Mammary epithelial cell (primary cell): ENCODE measurements around the gene YBX1.

Experiments used
- CTCF ChIP-seq, 2 donors: IDR thresholded peaks in 1 of 2; conservative IDR thresholded peaks in 1 of 2; 2 replicates each; pipeline ENCODE4 v1.5.1; 2011 to 2012; ENCODE audit warnings: inconsistent platforms in 2 of 2, low read length in 2 of 2, mild to moderate bottlenecking in 2 of 2, control low read depth in 1 of 2, low read depth in 1 of 2; ENCODE audit not compliant: insufficient read depth in 1 of 2; ENCODE audit errors: extremely low read depth in 1 of 2
- EZH2 ChIP-seq: IDR thresholded peaks from 2 replicates; pipeline ENCODE4 v1.6.1; 2012; ENCODE audit warnings: low read length, inconsistent platforms, borderline replicate concordance

DNA sequence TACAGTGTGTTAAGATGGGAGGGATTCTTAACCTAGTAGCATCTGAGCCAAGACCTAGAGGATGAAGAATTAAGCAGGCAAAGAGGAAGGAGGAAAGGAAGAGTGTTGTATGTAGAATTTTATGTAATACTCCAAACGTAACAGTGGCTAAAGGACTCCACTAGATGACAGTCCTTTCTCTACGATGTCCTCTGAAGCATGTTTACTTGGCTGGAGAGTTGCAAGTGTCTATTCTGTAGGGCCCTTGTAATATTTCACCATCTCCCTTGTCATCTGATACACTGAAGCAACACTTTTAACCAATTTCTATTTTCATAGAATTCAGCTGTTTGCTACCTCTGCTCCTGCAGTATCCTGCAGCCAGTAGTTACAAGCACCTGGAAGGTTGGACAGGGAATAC, 2.2 kb upstream of the YBX1 start:
- TF ChIP-seq CTCF (conservative IDR thresholded peaks at IDR 0.05 in 1 of 2, IDR thresholded peaks at IDR 0.05 in 1 of 2; ENCODE audit: extremely low read depth in 1 of 2, insufficient read depth in 1 of 2, low read depth in 1 of 2, low read length in 2 of 2) (no peak), EZH2 (no peak)
